ENCODE results near the gene HAUS8.
"Not testable (repeated sequence)": the region's sequence is repeated elsewhere in the genome, so short reads cannot be mapped to it uniquely, and the experiment has no call there.

Gene HAUS8

DNA sequence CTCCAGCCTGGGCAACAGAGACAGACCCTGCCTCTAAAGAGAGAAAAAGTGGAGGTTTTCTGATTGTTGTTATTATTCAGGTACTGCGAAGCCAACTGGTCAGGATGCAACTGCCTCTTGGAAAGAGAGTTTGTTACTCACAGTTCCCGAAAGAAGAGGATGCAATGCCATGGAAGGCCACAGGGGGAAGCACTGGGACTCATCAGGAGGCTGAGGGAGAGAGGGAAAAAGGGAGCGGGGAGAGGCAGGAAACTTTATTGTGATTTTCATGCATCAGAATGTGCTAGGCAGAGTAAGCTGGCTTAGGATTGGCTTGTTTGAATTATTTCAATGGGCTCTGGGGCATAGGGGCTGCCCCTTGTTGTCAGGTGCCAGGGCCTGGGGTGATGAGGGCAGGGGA, 27.9 kb upstream of the HAUS8 start:
- H3K36me3 ChIP-seq (ENCODE audit: control insufficient read depth in 1 of 2, insufficient read depth in 2 of 2, low read length in 2 of 2): peaks cover 14 to 40% of the 10 kb centered on the region in 2 donors
- no peak overlapping the region for H3K9ac ChIP-seq (ENCODE audit: low read depth in 1 of 2, low read length in 2 of 2)
- no peak overlapping the region for H3K4me3 ChIP-seq (ENCODE audit: low read depth in 1 of 2, low read length in 2 of 2)
- no peaks in the 10 kb centered on the region for H3K27me3 ChIP-seq (ENCODE audit: control insufficient read depth in 1 of 2, insufficient read depth in 2 of 2, low read length in 2 of 2)
- peaks cover 3 to 6% of the 10 kb centered on the region in 2 donors for H3K4me1 ChIP-seq (ENCODE audit: control insufficient read depth in 1 of 2, insufficient read depth in 2 of 2, low read length in 2 of 2)
- H3K27ac ChIP-seq (ENCODE audit: low read depth, low read length): no peak overlapping the region
- H3K9me3 ChIP-seq (ENCODE audit: control insufficient read depth in 1 of 2, low read length in 2 of 2): peaks cover 0 to 5% of the 10 kb centered on the region in 2 donors

GRCh38 chr19:17101686-17102628, 26.7 kb upstream of the HAUS8 start:
- Histone ChIP-seq H3K9me3 (ENCODE audit: control insufficient read depth in 1 of 2, low read length in 2 of 2) (peaks cover 0 to 5% of the 10 kb centered on the region in 2 donors), H3K4me3 (ENCODE audit: low read depth in 1 of 2, low read length in 2 of 2) (no peak overlapping the region), H3K27me3 (ENCODE audit: control insufficient read depth in 1 of 2, insufficient read depth in 2 of 2, low read length in 2 of 2) (no peaks in the 10 kb centered on the region), H3K9ac (ENCODE audit: low read depth in 1 of 2, low read length in 2 of 2) (no peak overlapping the region), H3K36me3 (ENCODE audit: control insufficient read depth in 1 of 2, insufficient read depth in 2 of 2, low read length in 2 of 2) (peaks cover 14 to 40% of the 10 kb centered on the region in 2 donors), H3K27ac (ENCODE audit: low read depth, low read length) (no peak overlapping the region), H3K4me1 (ENCODE audit: control insufficient read depth in 1 of 2, insufficient read depth in 2 of 2, low read length in 2 of 2) (peaks cover 0 to 5% of the 10 kb centered on the region in 2 donors)

- H3K4me1 ChIP-seq (ENCODE audit: control insufficient read depth in 1 of 2, insufficient read depth in 2 of 2, low read length in 2 of 2): peaks cover 0 to 5% of the 10 kb centered on the region in 2 donors
- no peak overlapping the region for H3K27ac ChIP-seq (ENCODE audit: low read depth, low read length)
- no peaks in the 10 kb centered on the region for H3K27me3 ChIP-seq (ENCODE audit: control insufficient read depth in 1 of 2, insufficient read depth in 2 of 2, low read length in 2 of 2)
- H3K4me3 ChIP-seq (ENCODE audit: low read depth in 1 of 2, low read length in 2 of 2): no peak overlapping the region
- H3K36me3 ChIP-seq (ENCODE audit: control insufficient read depth in 1 of 2, insufficient read depth in 2 of 2, low read length in 2 of 2): peaks cover 14 to 22% of the 10 kb centered on the region in 2 donors
- peaks cover 0 to 5% of the 10 kb centered on the region in 2 donors for H3K9me3 ChIP-seq (ENCODE audit: control insufficient read depth in 1 of 2, low read length in 2 of 2)
- no peak overlapping the region for H3K9ac ChIP-seq (ENCODE audit: low read depth in 1 of 2, low read length in 2 of 2)
Measured at GRCh38 chr19:17098326-17098725, 23.1 kb upstream of the HAUS8 start.

DNA sequence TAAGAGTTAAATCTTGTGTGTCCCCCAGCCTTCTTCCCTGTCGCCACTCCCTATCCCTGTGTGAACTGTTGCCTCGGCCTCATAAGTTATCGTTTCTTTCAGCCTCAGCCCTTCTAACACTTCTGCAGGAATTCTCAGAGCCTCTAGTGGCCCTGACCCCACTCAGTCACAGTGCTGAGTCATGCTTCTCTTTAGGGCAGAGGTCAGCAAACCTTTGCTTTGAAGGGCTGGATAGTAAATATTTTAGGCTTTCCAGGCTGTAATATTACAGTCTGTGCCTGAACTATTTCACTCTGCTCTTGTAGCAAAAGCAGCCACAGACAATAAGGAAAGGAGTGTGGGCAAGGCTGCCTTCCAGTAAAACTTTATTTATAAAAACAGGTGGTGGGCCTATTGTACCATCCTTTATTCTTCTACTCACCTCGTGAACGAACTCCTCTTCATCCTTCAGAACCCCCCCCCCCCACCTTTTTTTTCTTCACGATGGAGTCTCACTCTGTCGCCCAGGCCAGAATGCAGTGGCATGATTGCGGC, 22.4 kb upstream of the HAUS8 start:
- H3K9me3 ChIP-seq (ENCODE audit: control insufficient read depth in 1 of 2, low read length in 2 of 2): no peaks in the 10 kb centered on the region
- H3K36me3 ChIP-seq (ENCODE audit: control insufficient read depth in 1 of 2, insufficient read depth in 2 of 2, low read length in 2 of 2): peaks cover 14 to 17% of the 10 kb centered on the region in 2 donors
- H3K4me1 ChIP-seq (ENCODE audit: control insufficient read depth in 1 of 2, insufficient read depth in 2 of 2, low read length in 2 of 2): peaks cover 2 to 5% of the 10 kb centered on the region in 2 donors
- H3K9ac ChIP-seq (ENCODE audit: low read depth in 1 of 2, low read length in 2 of 2): no peak overlapping the region
- no peaks in the 10 kb centered on the region for H3K27me3 ChIP-seq (ENCODE audit: control insufficient read depth in 1 of 2, insufficient read depth in 2 of 2, low read length in 2 of 2)
- H3K27ac ChIP-seq (ENCODE audit: low read depth, low read length): no peak overlapping the region
- no peak overlapping the region for H3K4me3 ChIP-seq (ENCODE audit: low read depth in 1 of 2, low read length in 2 of 2)

DNA sequence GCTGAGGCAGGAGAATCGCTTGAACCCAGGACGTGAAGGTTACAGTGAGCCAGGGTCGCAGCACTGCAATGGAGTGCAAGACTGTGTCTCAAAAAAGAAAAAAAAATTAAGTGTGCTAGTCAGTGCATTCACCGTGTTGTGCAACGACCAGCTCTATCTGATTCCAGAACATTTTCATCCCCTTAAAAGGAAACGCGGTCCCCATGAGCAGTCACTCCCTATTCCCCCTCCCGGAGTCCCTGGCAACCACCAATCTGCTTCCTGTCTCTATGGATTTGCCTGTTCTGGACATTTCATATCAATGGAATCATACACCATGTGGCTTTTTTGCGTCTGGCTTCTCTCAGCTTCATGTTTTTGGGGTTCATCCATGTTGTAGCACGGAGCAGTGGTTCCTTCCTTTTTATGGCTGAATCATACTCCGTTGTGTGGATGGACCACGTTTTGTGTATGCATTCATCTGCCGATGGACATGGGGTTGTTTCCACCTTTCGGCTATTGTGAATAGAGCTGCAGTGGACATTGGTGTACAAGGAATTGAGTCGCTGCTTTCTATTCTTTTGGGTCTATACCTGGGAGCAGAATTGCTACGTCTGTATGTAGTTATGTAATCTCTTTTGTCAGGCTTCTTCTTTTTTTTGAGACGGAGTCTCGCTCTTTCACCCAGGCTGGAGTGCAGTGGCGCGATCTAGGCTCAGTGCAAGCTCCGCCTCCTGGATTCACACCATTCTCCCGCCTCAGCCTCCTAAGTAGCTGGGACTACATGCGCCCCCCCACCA, 20.1 kb upstream of the HAUS8 start:
- Histone ChIP-seq H3K4me3 (ENCODE audit: low read depth in 1 of 2, low read length in 2 of 2) (no peak overlapping the region), H3K27ac (ENCODE audit: low read depth, low read length) (peak overlapping the region; percentile 36), H3K36me3 (ENCODE audit: control insufficient read depth in 1 of 2, insufficient read depth in 2 of 2, low read length in 2 of 2) (peaks cover 0 to 3% of the 10 kb centered on the region in 2 donors), H3K4me1 (ENCODE audit: control insufficient read depth in 1 of 2, insufficient read depth in 2 of 2, low read length in 2 of 2) (peaks cover 11 to 17% of the 10 kb centered on the region in 2 donors), H3K9me3 (ENCODE audit: control insufficient read depth in 1 of 2, low read length in 2 of 2) (no peaks in the 10 kb centered on the region), H3K9ac (ENCODE audit: low read depth in 1 of 2, low read length in 2 of 2) (peak overlapping the region in 1 of 2 donors; percentile 14), H3K27me3 (ENCODE audit: control insufficient read depth in 1 of 2, insufficient read depth in 2 of 2, low read length in 2 of 2) (no peaks in the 10 kb centered on the region)

GRCh38 chr19:17094694-17095093, 19.4 kb upstream of the HAUS8 start:
- H3K4me1 ChIP-seq (ENCODE audit: control insufficient read depth in 1 of 2, insufficient read depth in 2 of 2, low read length in 2 of 2): peaks cover 12 to 18% of the 10 kb centered on the region in 2 donors
- not testable (repeated sequence) for H3K9me3 ChIP-seq (ENCODE audit: control insufficient read depth in 1 of 2, low read length in 2 of 2); H3K36me3 ChIP-seq (ENCODE audit: control insufficient read depth in 1 of 2, insufficient read depth in 2 of 2, low read length in 2 of 2); H3K4me3 ChIP-seq (ENCODE audit: low read depth in 1 of 2, low read length in 2 of 2); H3K27me3 ChIP-seq (ENCODE audit: control insufficient read depth in 1 of 2, insufficient read depth in 2 of 2, low read length in 2 of 2)
- peak overlapping the region in 1 of 2 donors; percentile 14 for H3K9ac ChIP-seq (ENCODE audit: low read depth in 1 of 2, low read length in 2 of 2)
- peak overlapping the region; percentile 39 for H3K27ac ChIP-seq (ENCODE audit: low read depth, low read length)

- Histone ChIP-seq H3K36me3 (ENCODE audit: control insufficient read depth in 1 of 2, insufficient read depth in 2 of 2, low read length in 2 of 2) (peaks cover 0 to 3% of the 10 kb centered on the region in 2 donors), H3K27me3 (ENCODE audit: control insufficient read depth in 1 of 2, insufficient read depth in 2 of 2, low read length in 2 of 2) (no peaks in the 10 kb centered on the region), H3K27ac (ENCODE audit: low read depth, low read length) (no peak overlapping the region), H3K4me3 (ENCODE audit: low read depth in 1 of 2, low read length in 2 of 2) (no peak overlapping the region), H3K9me3 (ENCODE audit: control insufficient read depth in 1 of 2, low read length in 2 of 2) (no peaks in the 10 kb centered on the region), H3K4me1 (ENCODE audit: control insufficient read depth in 1 of 2, insufficient read depth in 2 of 2, low read length in 2 of 2) (peaks cover 17 to 27% of the 10 kb centered on the region in 2 donors), H3K9ac (ENCODE audit: low read depth in 1 of 2, low read length in 2 of 2) (no peak overlapping the region)
Measured at GRCh38 chr19:17092696-17093095, 17.4 kb upstream of the HAUS8 start.

DNA sequence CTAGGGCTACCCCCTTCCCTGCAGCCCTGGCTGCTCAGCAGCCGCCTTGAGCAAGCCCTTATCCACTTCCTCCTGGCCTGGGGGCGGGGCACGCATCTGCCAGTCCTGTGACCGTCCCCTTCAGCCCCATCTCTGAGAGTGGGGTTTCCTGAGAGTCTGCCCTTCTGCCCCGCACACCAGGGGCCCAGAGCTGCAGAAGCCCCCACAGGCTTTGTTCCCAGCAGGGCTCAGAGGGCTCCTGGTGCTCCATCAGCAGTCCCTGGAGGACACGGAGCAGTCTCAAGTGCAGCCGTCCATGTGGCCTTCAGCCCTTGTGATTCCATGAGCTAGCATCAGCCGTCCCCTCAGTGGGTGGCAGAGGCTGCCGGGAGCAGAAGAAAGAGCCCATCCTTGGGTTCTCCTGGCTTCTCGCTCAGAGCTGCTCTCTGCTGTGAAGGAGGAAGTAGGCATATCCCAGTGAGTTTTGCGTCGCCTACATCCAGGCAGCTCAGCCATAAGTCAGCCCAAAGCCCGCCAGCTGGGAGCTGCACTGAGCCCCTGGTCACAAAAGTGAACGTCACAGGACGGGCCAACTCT, 16.6 kb upstream of the HAUS8 start:
- Histone ChIP-seq H3K27me3 (ENCODE audit: control insufficient read depth in 1 of 2, insufficient read depth in 2 of 2, low read length in 2 of 2) (no peaks in the 10 kb centered on the region), H3K36me3 (ENCODE audit: control insufficient read depth in 1 of 2, insufficient read depth in 2 of 2, low read length in 2 of 2) (peaks cover 3 to 5% of the 10 kb centered on the region in 2 donors), H3K9ac (ENCODE audit: low read depth in 1 of 2, low read length in 2 of 2) (peak overlapping the region in 1 of 2 donors; percentile 15), H3K4me3 (ENCODE audit: low read depth in 1 of 2, low read length in 2 of 2) (peak overlapping the region in 1 of 2 donors; percentile 37), H3K9me3 (ENCODE audit: control insufficient read depth in 1 of 2, low read length in 2 of 2) (no peaks in the 10 kb centered on the region), H3K27ac (ENCODE audit: low read depth, low read length) (peak overlapping the region; percentile 39), H3K4me1 (ENCODE audit: control insufficient read depth in 1 of 2, insufficient read depth in 2 of 2, low read length in 2 of 2) (peaks cover 14 to 27% of the 10 kb centered on the region in 2 donors)

DNA sequence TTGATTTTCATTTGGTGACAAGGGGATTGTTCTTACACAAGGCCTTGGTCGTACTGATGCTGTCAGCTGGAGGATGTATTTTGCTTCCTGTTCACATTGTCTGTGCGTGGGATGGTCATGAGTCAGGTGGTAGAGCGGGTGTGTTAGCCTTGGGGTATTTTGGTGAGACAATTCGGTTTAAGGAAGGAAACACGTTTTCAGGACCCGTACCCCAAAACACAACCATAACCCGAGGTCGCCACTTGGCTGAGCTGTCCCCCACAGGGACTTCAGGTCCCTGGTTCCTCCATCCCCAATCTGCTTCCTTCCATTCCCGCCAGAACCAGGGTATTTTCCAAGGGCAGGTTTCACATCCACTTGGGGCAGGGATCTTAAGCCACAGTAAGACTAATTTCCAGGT, 15.3 kb upstream of the HAUS8 start:
- Histone ChIP-seq H3K27me3 (ENCODE audit: control insufficient read depth in 1 of 2, insufficient read depth in 2 of 2, low read length in 2 of 2) (no peaks in the 10 kb centered on the region), H3K27ac (ENCODE audit: low read depth, low read length) (peak overlapping the region; percentile 55), H3K9ac (ENCODE audit: low read depth in 1 of 2, low read length in 2 of 2) (no peak overlapping the region), H3K9me3 (ENCODE audit: control insufficient read depth in 1 of 2, low read length in 2 of 2) (no peaks in the 10 kb centered on the region), H3K36me3 (ENCODE audit: control insufficient read depth in 1 of 2, insufficient read depth in 2 of 2, low read length in 2 of 2) (peaks cover 5 to 6% of the 10 kb centered on the region in 2 donors), H3K4me1 (ENCODE audit: control insufficient read depth in 1 of 2, insufficient read depth in 2 of 2, low read length in 2 of 2) (peaks cover 14 to 27% of the 10 kb centered on the region in 2 donors), H3K4me3 (ENCODE audit: low read depth in 1 of 2, low read length in 2 of 2) (no peak overlapping the region)

Data from duodenal mucosa (tissue), 2 donors.